ENCODE results near the gene DCDC1. TPM values are rescaled to one million over a fixed set of nuclear protein-coding genes. Genes with fewer than 3 reads are reported as not detected.

Gene DCDC1
- total RNA-seq, 1 donor: 0.18 TPM

DNA sequence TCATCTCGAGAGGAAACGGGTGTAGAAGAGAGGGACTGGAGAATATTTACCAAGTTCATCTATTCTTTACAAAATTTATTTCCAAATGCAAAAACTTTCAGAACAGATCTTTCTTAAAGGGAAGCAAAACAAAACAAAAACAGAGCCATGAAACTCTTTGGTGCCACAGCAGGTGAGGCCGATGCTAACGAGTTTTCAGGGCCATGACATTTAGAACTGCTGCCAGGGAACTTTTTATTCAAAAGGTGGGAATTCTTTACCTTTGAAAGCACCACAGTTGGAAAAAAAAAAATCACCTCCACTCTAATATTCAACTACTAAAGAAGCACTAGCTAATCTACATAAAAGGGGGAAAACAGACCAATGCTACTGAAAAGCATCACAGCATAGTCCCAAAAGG is 230.1 kb downstream of the DCDC1 start:
- TF ChIP-seq, protein P1, sequence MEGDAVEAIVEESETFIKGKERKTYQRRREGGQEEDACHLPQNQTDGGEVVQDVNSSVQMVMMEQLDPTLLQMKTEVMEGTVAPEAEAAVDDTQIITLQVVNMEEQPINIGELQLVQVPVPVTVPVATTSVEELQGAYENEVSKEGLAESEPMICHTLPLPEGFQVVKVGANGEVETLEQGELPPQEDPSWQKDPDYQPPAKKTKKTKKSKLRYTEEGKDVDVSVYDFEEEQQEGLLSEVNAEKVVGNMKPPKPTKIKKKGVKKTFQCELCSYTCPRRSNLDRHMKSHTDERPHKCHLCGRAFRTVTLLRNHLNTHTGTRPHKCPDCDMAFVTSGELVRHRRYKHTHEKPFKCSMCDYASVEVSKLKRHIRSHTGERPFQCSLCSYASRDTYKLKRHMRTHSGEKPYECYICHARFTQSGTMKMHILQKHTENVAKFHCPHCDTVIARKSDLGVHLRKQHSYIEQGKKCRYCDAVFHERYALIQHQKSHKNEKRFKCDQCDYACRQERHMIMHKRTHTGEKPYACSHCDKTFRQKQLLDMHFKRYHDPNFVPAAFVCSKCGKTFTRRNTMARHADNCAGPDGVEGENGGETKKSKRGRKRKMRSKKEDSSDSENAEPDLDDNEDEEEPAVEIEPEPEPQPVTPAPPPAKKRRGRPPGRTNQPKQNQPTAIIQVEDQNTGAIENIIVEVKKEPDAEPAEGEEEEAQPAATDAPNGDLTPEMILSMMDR (IDR thresholded peaks at IDR 0.05; ENCODE audit: insufficient read depth, low read length): no peak
- no peak for DNase-seq (ENCODE audit: low read depth)
- H3K4me3 ChIP-seq (ENCODE audit: low read depth, low read length): no peak overlapping the region

DNA sequence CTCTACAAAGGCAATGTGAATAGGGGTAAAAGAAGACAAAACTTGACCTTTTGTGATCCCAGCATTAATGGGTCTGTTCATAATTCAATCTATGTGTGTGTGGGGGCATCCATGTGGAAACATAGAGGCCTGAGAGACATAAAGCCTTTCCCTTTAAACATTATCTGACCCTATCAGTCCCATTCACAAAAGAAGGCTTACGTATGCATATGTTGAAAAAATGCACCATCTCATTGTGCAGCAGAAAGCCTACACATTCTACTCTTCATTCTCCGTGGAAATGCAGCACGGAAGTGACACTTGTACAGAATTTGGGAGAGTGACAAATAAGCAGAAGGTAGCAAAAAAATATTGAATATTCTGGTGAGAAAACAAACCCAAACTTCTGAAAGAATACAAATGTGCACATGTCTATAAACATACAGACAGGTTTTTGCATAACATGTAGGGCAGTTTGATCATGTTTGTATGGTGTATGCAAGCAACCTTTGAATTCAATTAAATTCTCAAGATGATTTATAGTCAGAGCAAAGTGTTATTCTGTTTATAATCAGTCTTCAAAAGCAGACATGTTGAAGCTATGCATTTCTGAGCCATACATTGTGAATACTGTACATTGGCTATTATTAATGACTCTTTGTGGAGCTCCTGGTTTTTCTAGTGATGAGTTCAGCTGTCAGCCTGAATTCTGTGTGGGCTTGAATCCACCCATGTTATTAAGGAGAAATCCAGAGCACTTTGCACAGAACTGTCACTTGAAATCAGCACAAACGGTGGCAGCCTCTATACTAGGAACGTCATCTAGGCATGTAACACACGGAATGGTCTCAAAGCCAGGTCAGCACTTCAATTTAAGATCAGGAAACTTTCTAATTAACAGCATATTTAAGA is 236.8 kb downstream of the DCDC1 start:
- TF ChIP-seq, protein P1 (IDR thresholded peaks at IDR 0.05; ENCODE audit: insufficient read depth, low read length): no peak
- no peak for DNase-seq (ENCODE audit: low read depth)
- H3K4me3 ChIP-seq (ENCODE audit: low read depth, low read length): no peak overlapping the region

DNA sequence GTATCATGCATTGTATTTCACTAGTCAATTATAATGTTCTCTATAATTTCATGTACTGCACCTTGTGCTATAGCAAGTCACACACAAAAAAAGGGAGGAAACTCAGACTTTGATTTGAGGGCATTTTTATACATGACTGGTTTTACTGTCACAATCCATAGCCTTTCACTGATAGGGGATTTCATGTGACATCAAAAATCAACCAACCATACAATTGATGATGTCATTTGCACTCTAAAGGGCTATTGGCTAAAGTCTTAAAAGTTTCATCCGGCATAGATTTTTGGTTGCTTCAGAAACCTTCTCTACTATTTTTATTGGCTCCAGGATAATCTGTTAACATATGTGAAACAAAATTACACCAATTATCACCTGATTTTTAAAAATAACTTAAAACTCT is 237.8 kb downstream of the DCDC1 start:
- TF ChIP-seq, protein P1 (IDR thresholded peaks at IDR 0.05; ENCODE audit: insufficient read depth, low read length): no peak
- DNase-seq (ENCODE audit: low read depth): no peak
- no peak overlapping the region for H3K4me3 ChIP-seq (ENCODE audit: low read depth, low read length)

DNA sequence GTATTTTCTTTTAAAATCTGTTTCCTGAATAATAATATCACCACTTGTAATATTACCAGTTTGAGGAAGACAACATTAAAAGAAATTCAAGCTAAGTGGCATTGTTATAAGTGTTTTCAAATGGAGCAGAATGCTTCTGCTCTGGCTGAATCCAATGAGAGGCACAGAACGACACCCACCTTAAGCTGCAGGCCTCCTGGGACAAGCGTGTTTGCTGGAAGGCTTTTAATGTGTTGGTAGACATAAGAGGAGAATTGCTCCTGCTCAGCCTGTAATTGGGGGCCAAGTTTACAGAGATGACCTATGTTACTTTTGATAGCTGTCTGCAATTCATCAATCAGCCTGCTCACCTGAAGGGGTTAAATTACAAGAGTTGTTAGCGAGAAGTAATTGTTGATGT is 242.2 kb downstream of the DCDC1 start:
- TF ChIP-seq, protein P1 (IDR thresholded peaks at IDR 0.05; ENCODE audit: insufficient read depth, low read length): no peak
- no peak overlapping the region for H3K4me3 ChIP-seq (ENCODE audit: low read depth, low read length)
- DNase-seq (ENCODE audit: low read depth): no peak

DNA sequence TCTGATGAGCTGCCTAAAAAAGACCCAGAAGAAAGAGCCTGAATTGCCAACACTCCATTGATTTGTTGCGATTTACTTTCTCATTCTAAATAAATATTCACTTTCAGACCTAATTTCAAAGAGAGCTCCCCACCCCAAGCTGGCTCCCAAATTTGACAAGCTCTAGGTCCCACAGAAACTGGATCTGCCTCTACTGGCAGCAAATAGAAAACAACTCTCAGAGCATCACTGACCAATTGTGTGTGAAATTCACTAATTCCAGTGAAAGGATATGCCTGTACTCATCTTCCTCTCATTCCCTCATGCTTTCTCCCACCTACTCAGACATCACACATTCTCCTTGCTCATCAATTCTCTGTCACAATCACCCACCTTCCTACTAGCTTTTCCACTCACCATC is 249.1 kb downstream of the DCDC1 start:
- TF ChIP-seq, protein P1 (IDR thresholded peaks at IDR 0.05; ENCODE audit: insufficient read depth, low read length): no peak
- DNase-seq (ENCODE audit: low read depth): no peak
- H3K4me3 ChIP-seq (ENCODE audit: low read depth, low read length): no peak overlapping the region

DNA sequence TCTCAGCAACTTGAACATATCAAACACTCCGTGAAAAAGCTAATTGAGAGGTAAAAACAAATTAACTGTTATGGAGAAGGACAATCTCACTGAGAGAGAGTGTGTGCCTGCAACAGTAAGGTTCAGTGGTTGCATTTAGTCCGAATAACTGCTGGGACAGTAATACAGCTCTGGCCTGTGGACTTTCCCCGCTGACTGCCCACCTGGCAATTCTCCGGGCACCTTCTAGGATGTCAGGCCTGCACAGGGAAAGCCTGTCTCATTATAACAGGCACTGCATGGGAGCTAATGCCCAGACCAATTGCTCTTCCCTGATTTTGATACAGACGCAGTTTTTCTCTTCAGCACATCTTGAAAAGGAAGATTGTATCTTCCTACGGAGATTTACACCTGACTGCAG is 251.0 kb downstream of the DCDC1 start:
- no peak overlapping the region for H3K4me3 ChIP-seq (ENCODE audit: low read depth, low read length)
- no peak for DNase-seq (ENCODE audit: low read depth)
- TF ChIP-seq, protein P1 (IDR thresholded peaks at IDR 0.05; ENCODE audit: insufficient read depth, low read length): no peak
